AG04450 (cell line): ENCODE results near the gene PDIA6. TPM values are rescaled to one million over a fixed set of nuclear protein-coding genes. Genes with fewer than 3 reads are reported as not detected.
A peak's percentile ranks its signal among the peaks of the same experiment; 100 is the strongest.
"Not testable (repeated sequence)": the region's sequence is repeated elsewhere in the genome, so short reads cannot be mapped to it uniquely, and the experiment has no call there.

Experiments used
- CTCF ChIA-PET: fragments of 300-600, 350-600 bp; formaldehyde crosslinking; extraction: SDS; loops from one replicate; lab custom pipeline; 2022; ENCODE audit warnings: antibody characterized with exemption, inconsistent platforms; lab: Charles Lee
- POLR2A ChIA-PET: fragments of 350-600 bp; formaldehyde crosslinking; extraction: SDS; loops from one replicate; lab custom pipeline; 2021; ENCODE audit warnings: antibody characterized with exemption, inconsistent platforms; lab: Yijun Ruan, JAX
- DNase-seq: peaks from one replicate; pipeline ENCODE4 v3.0.0-alpha.2; 2011; ENCODE audit warnings: low read depth, low spot score
- H3K27ac ChIP-seq: one replicate; pipeline ENCODE4 v1.5.1; 2012; ENCODE audit warnings: low read depth, low read length, control low read depth
- H3K27me3 ChIP-seq: one replicate; pipeline ENCODE4 v1.6.0; 2012; ENCODE audit warnings: low read length; ENCODE audit not compliant: control insufficient read depth, insufficient read depth
- H3K4me3 ChIP-seq: 2 replicates; pipeline ENCODE4 v1.5.1; 2011; ENCODE audit warnings: mild to moderate bottlenecking, low read depth, low read length, control low read depth
- H3K9me3 ChIP-seq: 2 replicates; pipeline ENCODE4 v1.5.1; 2012; ENCODE audit warnings: low read length; ENCODE audit not compliant: control insufficient read depth, insufficient read depth
- polyA plus RNA-seq: library from polyadenylated mRNA; depleted of rRNA; stranded (reverse); fragments of >200 nt; gene quantifications from 2 replicates; pipeline ENCODE4 v1.2.3, GENCODE V29; 2011
- TF ChIP-seq, protein P1 (sequence below): IDR thresholded peaks from 2 replicates; pipeline ENCODE4 v1.5.1; 2011; ENCODE audit warnings: low read depth, low read length, control low read depth, inconsistent platforms

The PDIA6 gene
- polyA plus RNA-seq, 1 experiment = 487 TPM

DNA sequence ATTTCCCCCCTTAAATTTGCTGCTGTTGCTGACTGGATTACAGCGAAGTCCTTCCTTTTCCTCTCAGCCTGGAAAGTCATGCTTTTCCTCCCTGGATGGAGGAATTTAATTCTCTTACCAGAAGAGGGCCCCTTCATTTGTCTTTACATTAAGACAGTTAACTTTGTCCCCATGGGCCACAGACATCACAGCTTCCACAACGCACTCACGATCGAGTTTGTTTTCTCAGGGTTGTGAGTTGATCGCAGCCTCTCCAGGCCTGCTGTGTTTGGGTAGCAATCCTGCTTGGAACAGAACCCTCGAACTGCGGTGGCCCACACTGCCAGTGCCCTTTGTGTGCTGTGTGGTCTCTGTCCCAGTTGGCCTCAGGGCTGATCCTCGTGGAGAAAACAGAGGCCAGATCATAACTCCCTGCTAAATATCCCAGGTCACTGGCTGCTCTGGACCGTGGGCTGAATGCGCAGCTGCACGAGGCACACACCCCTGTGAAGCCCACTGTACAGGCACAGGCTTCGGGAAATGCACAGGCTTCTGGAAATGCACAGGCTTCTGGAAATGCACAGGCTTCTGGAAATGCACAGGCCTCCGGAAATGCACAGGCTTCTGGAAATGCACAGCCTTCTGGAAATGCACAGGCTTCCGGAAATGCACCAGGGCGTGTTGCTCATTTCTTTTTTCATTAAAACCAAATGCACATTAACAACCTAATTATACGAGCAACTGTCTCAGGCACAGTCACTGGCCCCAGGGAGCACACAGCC lies 2.2 kb upstream of the PDIA6 start:
- no peak overlapping the region for H3K27ac ChIP-seq
- CTCF ChIA-PET = interaction anchor here (1.0 to 1.1 kb wide), 2 partner anchors 18 to 310 kb away, joined by 3 to 6 read pairs; no protein-coding TSS in a partner anchor

DNA sequence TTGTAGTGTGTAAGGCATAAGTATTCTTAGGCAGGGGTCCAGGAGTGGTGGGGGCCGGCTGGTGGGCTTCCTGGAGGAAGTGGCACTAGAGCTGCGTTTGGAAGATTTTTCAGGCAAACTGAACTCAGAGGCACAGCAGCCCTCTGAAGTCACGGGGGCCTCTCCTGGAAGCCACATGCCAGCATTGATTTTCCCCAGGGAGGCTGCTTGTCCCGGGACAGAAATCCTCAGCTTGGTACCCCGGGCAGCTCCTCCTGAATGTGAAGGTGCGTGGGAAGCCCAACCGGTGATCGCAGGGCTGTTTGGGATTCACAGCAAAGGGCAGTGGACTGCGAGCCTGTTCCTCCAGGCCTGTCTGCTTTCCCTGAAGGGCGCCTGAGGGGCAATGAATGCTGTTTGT lies 1.6 kb upstream of the PDIA6 start:
- ChIA-PET POLR2A (no interaction called here), CTCF (interaction anchor here (1.0 kb wide), 1 partner anchor 310 kb away, joined by 3 read pairs; no protein-coding TSS in a partner anchor)
- DNase-seq = no peak
- Histone ChIP-seq H3K27me3 (peaks cover 15% of the 10 kb centered on the region), H3K27ac (no peak overlapping the region), H3K9me3 (no peaks in the 10 kb centered on the region), H3K4me3 (no peak overlapping the region)
- TF ChIP-seq, protein P1, sequence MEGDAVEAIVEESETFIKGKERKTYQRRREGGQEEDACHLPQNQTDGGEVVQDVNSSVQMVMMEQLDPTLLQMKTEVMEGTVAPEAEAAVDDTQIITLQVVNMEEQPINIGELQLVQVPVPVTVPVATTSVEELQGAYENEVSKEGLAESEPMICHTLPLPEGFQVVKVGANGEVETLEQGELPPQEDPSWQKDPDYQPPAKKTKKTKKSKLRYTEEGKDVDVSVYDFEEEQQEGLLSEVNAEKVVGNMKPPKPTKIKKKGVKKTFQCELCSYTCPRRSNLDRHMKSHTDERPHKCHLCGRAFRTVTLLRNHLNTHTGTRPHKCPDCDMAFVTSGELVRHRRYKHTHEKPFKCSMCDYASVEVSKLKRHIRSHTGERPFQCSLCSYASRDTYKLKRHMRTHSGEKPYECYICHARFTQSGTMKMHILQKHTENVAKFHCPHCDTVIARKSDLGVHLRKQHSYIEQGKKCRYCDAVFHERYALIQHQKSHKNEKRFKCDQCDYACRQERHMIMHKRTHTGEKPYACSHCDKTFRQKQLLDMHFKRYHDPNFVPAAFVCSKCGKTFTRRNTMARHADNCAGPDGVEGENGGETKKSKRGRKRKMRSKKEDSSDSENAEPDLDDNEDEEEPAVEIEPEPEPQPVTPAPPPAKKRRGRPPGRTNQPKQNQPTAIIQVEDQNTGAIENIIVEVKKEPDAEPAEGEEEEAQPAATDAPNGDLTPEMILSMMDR = no peak

More for the DNA sequence above, 2.2 kb upstream of the PDIA6 start:
- Histone ChIP-seq H3K27me3 (peaks cover 21% of the 10 kb centered on the region), H3K4me3 (no peak overlapping the region), H3K9me3 (no peaks in the 10 kb centered on the region)
- POLR2A ChIA-PET = no interaction called here
- no peak for DNase-seq
- TF ChIP-seq, protein P1 = peak; percentile 32

DNA sequence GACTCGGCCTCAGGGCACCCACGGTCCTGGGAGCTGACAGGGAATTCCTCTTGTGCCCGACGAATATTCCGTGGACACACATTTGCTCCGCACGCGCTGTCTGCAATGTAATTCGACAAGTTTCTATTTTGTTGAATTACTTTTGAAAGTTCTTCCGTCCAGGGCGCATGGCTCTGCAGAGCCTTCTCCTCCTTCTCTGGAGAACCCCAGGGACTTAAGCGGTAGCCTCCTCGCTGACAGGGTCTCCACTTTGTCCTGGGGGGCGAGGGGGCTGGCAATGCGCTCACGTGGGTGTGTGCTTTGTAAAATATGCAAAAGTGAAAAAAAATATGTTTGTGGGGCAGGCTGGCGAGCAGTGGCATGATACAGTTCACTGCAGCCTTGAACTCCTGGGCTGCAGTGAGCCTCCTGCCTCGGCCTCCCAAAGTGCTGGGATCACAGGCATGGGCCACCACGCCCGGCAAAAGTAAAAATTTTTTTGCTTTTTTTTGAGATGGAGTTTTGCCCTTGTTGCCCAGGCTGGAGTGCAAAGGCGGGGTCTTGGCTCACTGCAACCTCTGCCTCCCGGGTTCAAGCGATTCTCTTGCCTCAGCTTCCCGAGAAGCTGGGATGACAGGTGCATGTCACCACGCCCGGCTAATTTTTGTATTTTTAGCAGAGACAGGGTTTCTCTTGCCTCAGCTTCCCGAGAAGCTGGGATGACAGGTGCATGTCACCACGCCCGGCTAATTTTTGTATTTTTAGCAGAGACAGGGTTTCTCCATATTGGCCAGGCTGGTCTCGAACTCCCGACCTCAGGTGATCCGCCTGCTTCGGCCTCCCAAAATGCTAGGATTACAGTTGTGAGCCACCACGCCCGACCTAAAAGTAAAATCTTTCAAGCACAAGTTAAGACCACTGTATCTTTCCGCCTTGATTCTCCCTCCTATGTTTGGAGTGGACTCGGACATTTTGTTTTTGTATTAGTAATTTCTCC lies 866 bp upstream of the PDIA6 start:
- CTCF ChIA-PET = interaction anchor here (1.0 to 1.9 kb wide), 2 partner anchors 19 to 311 kb away, joined by 3 to 7 read pairs; no protein-coding TSS in a partner anchor
- H3K27ac ChIP-seq, H3K9me3 ChIP-seq, POLR2A ChIA-PET: not testable (repeated sequence)
- peak; percentile 4 for DNase-seq
- Histone ChIP-seq H3K27me3 (peaks cover 13% of the 10 kb centered on the region), H3K4me3 (peak overlapping the region; percentile 63)

DNA sequence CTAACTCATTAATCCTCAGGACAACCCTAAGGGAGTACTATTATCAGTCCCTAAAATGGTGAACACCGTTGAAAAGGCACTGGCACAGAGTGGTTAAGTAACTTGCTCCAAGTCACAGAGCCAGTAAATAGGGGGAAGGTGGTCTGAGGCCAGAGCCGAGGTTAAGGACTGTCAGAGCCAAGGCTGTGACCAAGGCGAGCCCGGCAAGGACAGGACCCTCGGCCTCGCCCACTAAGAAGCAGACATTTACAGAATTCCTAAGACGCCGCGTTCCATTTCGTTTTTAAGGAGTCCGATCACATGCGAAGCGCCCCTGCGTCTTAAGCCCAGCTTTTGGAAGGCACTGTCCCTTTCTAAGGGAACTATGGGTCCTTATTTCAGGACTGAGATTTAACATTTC lies 1.1 kb downstream of the PDIA6 start:
- no peaks in the 10 kb centered on the region for H3K9me3 ChIP-seq
- H3K27ac ChIP-seq = peak overlapping the region; percentile 34
- no peak for DNase-seq
- ChIA-PET CTCF (interaction anchor here (1.3 to 1.9 kb wide), 2 partner anchors 21 to 773 kb away, joined by 5 to 7 read pairs; no protein-coding TSS in a partner anchor), POLR2A (no interaction called here)
- TF ChIP-seq, protein P1 = no peak
- peak overlapping the region; percentile 80 for H3K4me3 ChIP-seq
- H3K27me3 ChIP-seq = no peaks in the 10 kb centered on the region
